ENCODE results near the gene HORMAD2. TPM values are rescaled to one million over a fixed set of nuclear protein-coding genes. Genes with fewer than 3 reads are reported as not detected.
"Not testable (repeated sequence)": the region's sequence is repeated elsewhere in the genome, so short reads cannot be mapped to it uniquely, and the experiment has no call there.

HORMAD2 gene
- total RNA-seq, 2 donors from 2014 or later, result not detected

- intact Hi-C loops (cut with DNase I), result loop anchor here in 1 of 2 donors (5.0 kb wide), 2 partner anchors 402 to 452 kb away; no protein-coding TSS in a partner anchor
- ATAC-seq, result no peak
- no peak for DNase-seq
Measured at GRCh38 chr22:30089655-30089974, 9.4 kb downstream of the HORMAD2 start.

- no peak for DNase-seq
- ATAC-seq, result no peak
- intact Hi-C loops (cut with DNase I), result no loop called here
Measured at GRCh38 chr22:30092686-30093085, 12.4 kb downstream of the HORMAD2 start.

GRCh38 chr22:30094804-30095203, 14.5 kb downstream of the HORMAD2 start:
- ATAC-seq, result no peak
- no peak for DNase-seq
- intact Hi-C loops (cut with DNase I), result no loop called here

GRCh38 chr22:30097861-30098260, 17.6 kb downstream of the HORMAD2 start:
- no peak for DNase-seq

GRCh38 chr22:30100770-30101169, 20.5 kb downstream of the HORMAD2 start:
- intact Hi-C loops (cut with DNase I), result loop anchor here in 1 of 2 donors (10.0 kb wide), 1 partner anchor 284 kb away; the partner anchor contains the start of gene RNF215
- DNase-seq, ATAC-seq: not testable (repeated sequence)

More at GRCh38 chr22:30097861-30098260, 17.6 kb downstream of the HORMAD2 start:
- intact Hi-C loops (cut with DNase I), result no loop called here
- ATAC-seq, result no peak

- ATAC-seq (no peak), DNase-seq (no peak)
- intact Hi-C loops (cut with DNase I), result loop anchor here (5.0 to 10.0 kb wide), 2 partner anchors 280 to 283 kb away; partner anchors contain the start of gene RNF215 (in 2 of the 2)
Measured at GRCh38 chr22:30104501-30105156, 24.4 kb downstream of the HORMAD2 start.

GRCh38 chr22:30105483-30105882, 25.2 kb downstream of the HORMAD2 start:
- intact Hi-C loops (cut with DNase I), result loop anchor here (5.0 to 10.0 kb wide), 2 partner anchors 279 to 282 kb away; partner anchors contain the start of gene RNF215 (in 2 of the 2)
- no peak for DNase-seq
- no peak for ATAC-seq

GRCh38 chr22:30113494-30113893, 33.2 kb downstream of the HORMAD2 start:
- intact Hi-C loops (cut with DNase I), result no loop called here
- no peak for ATAC-seq
- DNase-seq, result no peak

GRCh38 chr22:30114361-30114760, 34.1 kb downstream of the HORMAD2 start:
- intact Hi-C loops (cut with DNase I), result no loop called here
- ATAC-seq, result no peak
- no peak for DNase-seq

GRCh38 chr22:30115705-30116104, 35.4 kb downstream of the HORMAD2 start:
- DNase-seq (no peak), ATAC-seq (no peak)
- intact Hi-C loops (cut with DNase I), result no loop called here

- DNase-seq (no peak), ATAC-seq (peak in 1 of 2 donors; percentile 78)
- intact Hi-C loops (cut with DNase I), result no loop called here
Measured at GRCh38 chr22:30116362-30117117, 36.3 kb downstream of the HORMAD2 start.

GRCh38 chr22:30117256-30117655, 37.0 kb downstream of the HORMAD2 start:
- DNase-seq (no peak), ATAC-seq (no peak)
- intact Hi-C loops (cut with DNase I), result no loop called here

GRCh38 chr22:30118291-30118690, 38.0 kb downstream of the HORMAD2 start:
- intact Hi-C loops (cut with DNase I), result no loop called here
- no peak for ATAC-seq

GRCh38 chr22:30121960-30122359, 41.7 kb downstream of the HORMAD2 start:
- no peak for ATAC-seq
- DNase-seq, result no peak
- intact Hi-C loops (cut with DNase I), result no loop called here

More at GRCh38 chr22:30118291-30118690, 38.0 kb downstream of the HORMAD2 start:
- DNase-seq, result no peak

GRCh38 chr22:30123463-30123862, 43.2 kb downstream of the HORMAD2 start:
- no peak for ATAC-seq
- no peak for DNase-seq
- intact Hi-C loops (cut with DNase I), result no loop called here

GRCh38 chr22:30127749-30128166, 47.5 kb downstream of the HORMAD2 start:
- ATAC-seq, result peak in 1 of 2 donors; percentile 66
- DNase-seq, result no peak
- intact Hi-C loops (cut with DNase I), result no loop called here

- ATAC-seq, result no peak
- DNase-seq, result no peak
- intact Hi-C loops (cut with DNase I), result no loop called here
Measured at GRCh38 chr22:30128511-30128910, 48.2 kb downstream of the HORMAD2 start.

GRCh38 chr22:30129636-30130035, 49.4 kb downstream of the HORMAD2 start:
- ATAC-seq (no peak), DNase-seq (no peak)
- intact Hi-C loops (cut with DNase I), result no loop called here

GRCh38 chr22:30132290-30132996, 52.2 kb downstream of the HORMAD2 start:
- intact Hi-C loops (cut with DNase I), result no loop called here
- DNase-seq, result no peak
- ATAC-seq, result no peak

GRCh38 chr22:30140414-30140813, 60.1 kb downstream of the HORMAD2 start:
- ATAC-seq (no peak), DNase-seq (no peak)
- intact Hi-C loops (cut with DNase I), result no loop called here

Data from left cardiac atrium (tissue), 4 donors.